DMS153 treated with DMSO at 0.1 percent for 48 hours (cell line): ENCODE measurements around the gene ID3.
"Not testable (repeated sequence)": the region's sequence is repeated elsewhere in the genome, so short reads cannot be mapped to it uniquely, and the experiment has no call there.

Experiments
- DNase-seq: peaks from one replicate; lab custom pipeline; 2025; ENCODE audit not compliant: unreplicated experiment; lab: John Stamatoyannopoulos, UW

Gene ID3

DNA sequence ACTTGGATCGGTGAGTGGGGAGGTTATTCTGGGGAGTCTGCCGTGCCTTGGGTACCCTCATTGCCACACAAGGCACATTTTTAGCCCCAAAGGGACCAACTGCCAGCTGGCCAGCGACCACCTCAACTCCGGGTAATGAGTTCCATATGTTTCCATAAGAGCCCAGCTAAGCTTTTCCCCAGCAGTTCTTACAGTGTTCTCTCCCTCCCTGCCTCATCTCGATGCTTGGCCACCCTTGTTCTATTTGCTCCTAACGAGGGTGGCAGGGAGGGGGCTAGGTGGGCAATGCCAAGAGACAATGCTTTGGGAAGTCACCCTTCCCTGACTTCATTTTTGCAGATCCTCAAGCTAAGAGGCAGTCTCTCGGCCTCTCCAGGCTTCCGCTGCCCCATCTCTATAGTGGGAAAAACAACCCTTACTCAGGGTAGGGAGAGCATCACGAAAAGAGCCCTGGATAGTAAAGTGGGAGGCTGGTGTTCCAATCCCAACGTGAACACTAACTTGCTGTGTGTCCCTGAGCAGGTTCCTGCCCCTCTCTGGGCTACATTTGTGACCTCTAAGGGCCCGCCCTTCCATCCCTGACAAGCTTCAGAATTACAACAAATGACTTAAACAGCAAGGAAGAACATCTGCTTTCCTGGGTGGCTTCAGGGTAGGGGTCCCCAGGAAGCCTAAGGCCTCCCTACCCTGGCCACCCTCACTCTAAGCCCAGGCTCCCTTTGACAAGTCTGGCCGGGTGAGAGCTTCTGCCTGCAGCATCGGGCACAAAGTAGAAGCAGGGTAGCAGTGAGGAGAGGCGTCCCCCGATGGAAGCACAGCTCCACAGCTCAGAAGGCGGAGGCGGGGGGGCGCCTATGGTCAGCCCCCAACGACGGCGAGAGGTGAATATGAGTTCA lies 5.8 kb downstream of the ID3 start:
- DNase-seq, result no peak

DNA sequence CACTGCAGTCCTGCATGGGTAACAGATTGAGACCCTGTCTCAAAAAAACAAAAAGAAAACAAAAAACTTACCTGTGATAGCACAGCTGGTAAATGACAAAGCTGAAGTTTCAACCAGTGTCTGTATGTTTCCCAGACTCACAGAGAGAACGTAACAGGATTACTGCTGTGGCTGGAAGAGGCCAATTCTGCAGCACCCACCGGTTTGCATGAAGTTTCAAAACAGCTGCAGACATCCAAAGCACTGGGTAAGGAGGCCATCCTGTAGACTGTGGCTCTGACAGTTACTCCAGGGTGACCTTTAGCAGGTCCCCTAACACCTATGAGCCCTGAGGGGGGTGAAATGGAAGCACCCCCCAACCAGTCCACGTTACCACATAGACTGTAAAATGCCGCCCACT lies 7.5 kb downstream of the ID3 start:
- no peak for DNase-seq

DNA sequence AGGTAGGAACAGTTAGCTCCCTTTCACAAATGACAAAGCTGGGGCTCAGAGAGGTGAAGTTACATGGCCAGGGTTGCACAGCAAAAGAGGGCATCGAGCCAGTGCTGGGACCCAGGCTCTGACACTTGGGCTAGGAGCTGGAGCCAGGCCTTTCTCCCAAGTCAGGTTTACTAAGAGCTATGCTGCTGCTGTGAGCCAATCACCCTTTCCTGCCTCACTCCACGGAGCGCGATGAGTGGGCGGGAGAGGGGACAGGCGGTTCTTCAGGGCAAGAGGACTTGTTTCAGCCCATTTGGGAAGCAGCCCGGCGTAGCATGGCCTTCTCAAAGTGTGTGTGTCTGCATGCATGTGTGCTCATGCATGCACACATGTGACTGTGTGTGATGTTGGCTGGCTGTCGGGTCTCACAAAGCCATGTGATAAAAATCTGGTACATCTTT lies 10.6 kb downstream of the ID3 start:
- DNase-seq, result no peak

DNA sequence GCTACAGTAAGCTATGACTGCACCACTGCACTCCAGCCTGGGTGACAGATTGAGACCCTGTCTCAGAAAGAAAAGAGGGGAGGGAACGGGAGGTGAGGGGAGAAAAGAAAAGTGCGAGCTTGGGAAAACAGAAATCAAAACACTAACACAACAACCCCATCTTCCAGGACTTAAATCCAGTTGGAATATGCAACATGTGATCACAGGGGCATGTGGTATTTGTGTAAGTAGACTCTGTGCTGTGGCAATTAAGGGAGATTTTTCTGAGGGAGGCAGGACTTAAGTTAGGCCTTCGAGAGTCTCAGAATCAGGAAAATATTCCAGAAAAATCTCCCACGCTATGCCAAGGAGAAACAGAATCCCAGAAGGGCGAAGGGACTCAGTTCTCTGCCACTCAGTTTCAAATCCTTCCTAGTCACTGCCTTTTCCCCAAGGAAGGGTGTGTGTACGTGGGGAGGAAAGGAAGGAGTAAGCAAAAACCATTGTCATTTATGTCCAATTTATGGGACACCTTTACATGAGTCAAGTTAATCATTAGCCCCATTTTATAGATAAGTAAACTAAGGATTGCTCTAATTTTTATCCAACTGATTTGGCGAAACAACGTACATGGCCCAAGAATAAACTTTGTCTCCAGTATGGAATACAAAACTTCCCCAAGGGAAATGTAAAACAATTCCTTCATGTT lies 12.3 kb downstream of the ID3 start:
- no peak for DNase-seq

DNA sequence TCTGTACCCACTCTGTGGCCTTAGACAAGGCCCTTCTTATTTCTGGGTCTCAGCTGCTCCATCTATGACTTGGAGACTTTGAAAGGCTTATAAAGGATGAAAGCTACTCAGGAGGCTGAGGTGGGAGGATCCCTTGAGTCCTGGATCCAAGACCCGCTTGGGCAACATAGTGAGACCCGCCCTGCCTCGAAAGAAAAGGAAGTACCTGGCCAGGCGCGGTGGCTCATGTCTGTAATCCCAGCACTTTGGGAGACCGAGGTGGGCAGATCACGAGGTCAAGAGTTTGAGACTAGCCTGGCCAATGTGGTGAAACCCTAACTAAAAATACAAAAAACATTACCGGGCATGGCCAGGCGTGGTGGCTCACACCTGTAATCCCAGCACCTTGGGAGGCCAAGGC lies 13.4 kb downstream of the ID3 start:
- DNase-seq, result no peak

GRCh38 chr1:23544444-23545389 lies 14.6 kb downstream of the ID3 start:
- DNase-seq, result peak; percentile 74

- no peak for DNase-seq
Measured at GRCh38 chr1:23543707-23544443, 15.4 kb downstream of the ID3 start.

DNA sequence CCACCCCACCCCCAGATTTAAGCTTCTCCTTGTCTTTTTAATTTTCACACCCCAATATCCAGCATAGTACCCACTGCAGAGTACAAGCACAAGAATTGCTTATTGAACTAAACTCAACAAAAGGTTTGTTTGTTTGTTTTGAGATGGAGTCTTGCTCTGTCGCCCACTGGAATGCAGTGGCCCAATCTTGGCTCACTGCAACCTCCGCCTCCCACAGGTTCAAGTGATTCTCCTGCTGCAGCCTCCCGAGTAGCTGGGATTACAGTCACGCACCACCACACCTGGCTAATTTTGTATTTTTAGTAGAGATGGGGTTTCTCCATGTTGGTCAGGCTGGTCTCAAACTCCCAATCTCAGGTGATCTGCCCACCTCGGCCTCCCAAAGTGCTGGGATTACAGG lies 16.4 kb downstream of the ID3 start:
- DNase-seq, result not testable (repeated sequence)

GRCh38 chr1:23539698-23540266 lies 19.5 kb downstream of the ID3 start:
- DNase-seq, result peak; percentile 85

DNA sequence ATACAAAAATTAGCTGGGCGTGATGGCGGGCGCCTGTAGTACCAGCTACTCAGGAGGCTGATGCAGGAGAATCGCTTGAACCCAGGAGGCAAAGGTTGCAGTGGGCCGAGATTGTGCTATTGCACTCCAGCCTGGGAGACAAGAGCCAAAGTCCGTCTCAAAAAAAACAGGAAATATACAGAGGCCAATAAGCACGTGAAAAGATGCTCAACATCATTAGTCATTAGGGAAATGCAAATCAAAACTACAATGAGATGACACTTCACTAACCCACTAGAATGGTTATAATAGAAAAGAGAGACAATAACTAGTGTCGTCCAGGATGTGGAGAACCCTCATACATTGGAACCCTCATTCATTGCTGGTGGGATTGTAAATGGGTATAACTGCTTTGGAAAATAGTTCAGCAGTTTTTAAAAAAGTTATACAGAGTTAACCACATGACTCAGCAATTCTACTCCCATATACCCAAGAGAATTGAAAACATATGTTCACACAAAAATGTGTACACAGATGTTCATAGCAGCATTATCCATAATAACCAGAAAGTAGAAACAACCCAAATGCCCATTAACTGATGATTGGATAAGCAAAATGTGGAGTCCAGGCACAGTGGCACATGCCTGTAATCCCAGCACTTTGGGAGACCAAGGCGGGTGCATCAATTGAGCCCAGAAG lies 21.9 kb downstream of the ID3 start:
- DNase-seq, result no peak

GRCh38 chr1:23533246-23534023 lies 25.9 kb downstream of the ID3 start:
- no peak for DNase-seq

GRCh38 chr1:23531562-23532094 lies 27.7 kb downstream of the ID3 start:
- DNase-seq, result no peak

GRCh38 chr1:23530747-23531561 lies 28.3 kb downstream of the ID3 start, which contains the start of gene E2F2:
Gene E2F2 (minus strand): TSS chr1:23531233. CDS start chr1:23530793, 440 bp downstream.
- DNase-seq, result peak; percentile 60

DNA sequence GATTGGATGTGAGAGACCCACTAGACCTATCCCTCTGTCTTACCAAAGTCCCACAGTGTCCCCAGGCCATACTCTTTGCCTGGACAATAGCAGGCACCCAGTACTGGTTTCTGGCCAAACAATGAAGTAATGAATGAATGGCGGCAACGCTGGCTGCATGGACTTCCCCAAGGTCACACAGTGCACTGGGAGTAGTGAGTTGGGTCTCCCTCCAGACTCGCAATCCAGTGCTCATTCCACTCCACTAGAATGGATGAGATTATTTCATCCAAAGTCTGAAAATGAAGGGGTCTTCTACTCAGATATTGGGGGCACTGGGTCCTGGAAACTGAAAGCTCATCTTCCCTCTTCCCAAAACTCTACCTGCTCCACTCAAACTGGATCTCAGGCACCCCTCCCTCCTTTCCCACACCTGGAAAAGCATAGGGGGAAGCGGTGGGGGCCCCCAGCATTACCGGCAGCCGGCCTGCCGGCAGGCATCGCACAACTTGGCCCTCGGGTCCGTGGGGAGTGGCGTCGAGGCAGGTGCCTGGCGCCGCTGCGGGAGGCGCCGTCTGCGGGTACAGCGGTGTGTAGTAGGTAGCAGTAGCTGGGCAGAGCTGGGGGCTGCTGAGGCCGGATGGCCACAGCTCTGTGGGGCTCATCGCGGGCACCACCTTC lies 29.1 kb downstream of the ID3 start:
- no peak for DNase-seq

- no peak for DNase-seq
Measured at GRCh38 chr1:23529146-23530086, 29.9 kb downstream of the ID3 start.
